8988T (cell line): ENCODE results near the gene RALB.
"Not testable (repeated sequence)": the region's sequence is repeated elsewhere in the genome, so short reads cannot be mapped to it uniquely, and the experiment has no call there.

Source experiments
- DNase-seq: peaks from one replicate; pipeline ENCODE4 v3.0.0; 2011

Gene RALB

GRCh38 chr2:120243875-120244553 is 8.6 kb upstream of the RALB start:
- no peak for DNase-seq

GRCh38 chr2:120244656-120245519 is 7.8 kb upstream of the RALB start:
- no peak for DNase-seq

DNA sequence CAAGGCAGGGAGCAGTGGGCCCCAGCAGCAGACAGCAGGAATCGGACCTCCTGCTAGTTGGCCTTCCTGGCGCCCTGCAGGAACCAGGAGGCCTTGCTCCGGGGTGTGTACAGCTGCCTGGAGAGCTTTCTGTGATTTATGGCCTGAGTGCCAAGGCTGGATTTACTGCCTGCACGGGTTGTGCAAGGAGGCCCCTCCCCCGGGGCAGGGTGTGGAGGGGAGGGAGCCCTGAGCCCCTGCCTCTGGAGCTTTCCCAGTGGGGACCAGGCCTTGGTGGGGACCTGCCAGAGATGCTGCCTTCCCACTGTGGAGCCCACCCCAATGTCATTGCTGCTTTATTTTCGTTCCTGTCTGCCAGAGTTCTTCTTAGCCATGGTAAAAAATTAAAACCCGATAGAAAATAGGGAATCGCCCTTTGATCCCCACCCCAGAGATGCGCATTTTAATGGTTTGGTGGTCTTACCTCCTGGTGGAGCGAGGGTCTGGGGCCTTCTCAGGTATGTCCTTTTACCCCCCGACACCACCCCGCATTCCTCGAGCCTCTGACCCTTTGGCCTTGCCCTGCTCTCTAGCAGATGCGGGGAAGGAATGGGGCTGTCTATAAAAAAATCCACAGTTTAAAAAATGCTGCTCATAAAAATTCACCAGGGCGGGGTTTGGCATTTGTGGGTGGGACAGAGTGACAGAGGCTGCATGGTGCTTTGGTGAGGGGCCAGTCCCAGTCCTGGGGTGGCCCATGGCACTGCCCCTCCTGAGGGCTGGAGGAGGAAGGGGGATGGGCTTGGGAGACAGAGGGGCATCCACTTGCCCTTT is 6.9 kb upstream of the RALB start:
- no peak for DNase-seq

DNA sequence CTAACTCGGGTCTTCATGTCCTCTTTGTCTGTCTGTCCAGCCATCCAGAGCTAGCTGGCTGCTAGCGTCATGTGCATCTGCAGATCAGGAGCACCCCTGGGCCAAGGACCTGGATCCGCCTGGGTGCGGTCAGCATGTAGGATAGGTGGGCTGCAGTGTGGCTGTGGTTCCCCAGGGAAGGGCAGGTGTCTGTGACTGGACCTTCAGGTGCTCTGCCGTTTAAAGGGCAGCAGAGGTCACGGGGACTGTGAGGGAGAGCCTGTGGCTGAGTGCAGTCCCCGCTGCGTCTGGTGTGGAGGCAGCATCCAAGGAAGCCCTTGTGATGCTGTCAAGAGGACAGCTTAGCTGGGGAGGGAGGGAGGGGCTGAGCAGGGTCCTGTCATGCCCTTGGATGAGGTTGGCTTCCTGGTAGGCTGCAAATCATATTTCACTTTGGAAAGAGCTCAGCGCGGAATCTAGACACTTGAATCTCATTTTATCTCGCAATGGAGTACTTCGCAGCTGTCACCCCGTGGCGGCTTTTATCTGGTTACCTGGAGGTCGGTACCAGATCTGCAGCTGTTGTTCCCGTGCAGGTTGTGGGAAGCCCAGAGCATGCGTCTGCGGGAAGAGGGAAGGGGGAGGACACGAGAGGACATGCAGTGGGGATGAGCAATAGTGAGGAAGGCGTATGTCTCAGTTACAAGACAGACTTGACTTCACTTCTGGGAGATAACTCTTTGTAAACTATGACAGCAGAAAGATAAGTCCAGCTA is 5.9 kb upstream of the RALB start:
- no peak for DNase-seq

- no peak for DNase-seq
These were observed 4.8 kb upstream of the RALB start for GRCh38 chr2:120247851-120248250.

DNA sequence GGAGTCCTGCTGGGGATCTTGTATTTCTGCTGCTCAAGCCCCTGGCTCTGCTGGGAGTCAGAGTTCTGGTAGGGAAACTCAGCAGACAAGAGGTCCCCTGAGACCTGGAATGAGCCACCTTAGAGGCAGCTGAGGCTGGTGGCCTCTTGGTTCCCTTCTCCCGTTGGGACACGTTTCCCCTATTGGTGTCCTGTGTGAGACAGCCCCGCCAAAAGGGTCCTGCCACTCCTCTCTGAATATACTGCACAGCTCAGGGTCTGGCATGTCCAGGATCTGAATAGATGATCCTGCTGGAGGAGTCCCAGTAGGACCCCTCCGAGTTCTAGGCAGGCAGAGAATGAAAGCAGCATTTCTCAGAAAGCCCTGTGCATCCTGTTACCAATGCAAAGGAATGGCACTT is 2.0 kb upstream of the RALB start:
- no peak for DNase-seq

- no peak for DNase-seq
These were observed 1.6 kb upstream of the RALB start for GRCh38 chr2:120251078-120251477.

DNA sequence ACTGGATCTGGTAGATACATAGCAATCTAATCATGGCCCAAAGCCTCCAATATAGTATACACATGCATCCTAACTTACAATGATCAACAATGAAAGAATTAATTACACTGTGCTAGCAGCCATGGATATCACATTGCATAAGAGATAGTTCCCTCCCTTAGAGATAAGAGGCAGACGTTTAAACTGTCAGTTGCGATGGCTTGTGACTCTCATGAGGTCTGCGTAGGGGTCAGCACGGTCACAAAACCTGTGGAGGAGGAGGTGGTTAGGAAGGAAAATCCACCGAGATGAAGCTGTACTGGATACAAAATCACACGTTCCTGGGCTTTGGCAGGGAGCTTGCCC is 800 bp upstream of the RALB start:
- no peak for DNase-seq

DNA sequence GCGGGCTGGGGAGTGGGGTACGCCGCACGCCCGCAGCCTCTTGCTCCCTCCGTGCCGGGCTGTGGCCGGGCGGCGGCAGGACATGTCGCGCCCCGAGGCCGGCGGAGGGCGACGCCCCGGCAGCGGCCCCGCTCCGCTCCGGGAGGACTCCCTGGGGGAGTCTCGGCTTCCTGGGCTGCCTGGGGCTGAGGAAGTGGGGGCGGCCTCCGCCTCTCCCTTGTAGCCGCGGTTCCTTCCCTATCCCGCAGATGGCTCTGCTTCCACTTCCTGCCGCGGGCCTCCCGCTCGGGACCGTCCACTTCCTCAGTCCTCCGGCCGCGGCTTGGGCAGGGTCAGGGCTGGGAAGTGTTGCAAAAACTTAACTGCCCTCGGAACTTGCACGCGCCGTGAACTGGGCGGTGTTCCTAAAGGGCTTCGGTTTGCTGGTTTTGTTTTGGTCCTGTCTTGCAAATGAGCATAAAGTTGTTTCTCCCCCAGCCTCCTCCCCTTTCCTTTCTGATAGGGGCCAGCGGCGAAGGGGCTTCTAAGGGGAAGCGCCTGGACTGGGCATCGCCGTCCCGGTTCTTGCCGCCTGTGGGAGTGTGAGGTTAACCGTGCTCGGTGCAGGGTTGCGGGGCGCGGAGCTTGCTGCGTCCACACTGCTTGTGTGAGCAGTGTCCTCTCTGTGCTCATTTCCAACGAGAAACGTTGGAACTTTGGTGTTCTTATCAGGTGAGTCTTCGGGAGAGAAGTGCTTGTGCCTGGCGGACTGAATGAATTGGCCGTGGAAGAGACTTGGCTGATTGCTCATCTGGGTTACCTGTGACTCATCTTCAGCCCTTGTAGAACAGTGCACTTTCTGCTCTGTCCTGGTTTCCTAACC is 600 bp downstream of the RALB start:
- peak; percentile 80 for DNase-seq

- no peak for DNase-seq
These were observed 1.5 kb downstream of the RALB start for GRCh38 chr2:120254178-120254577.

GRCh38 chr2:120255071-120255470 is 2.4 kb downstream of the RALB start:
- DNase-seq, result no peak

- no peak for DNase-seq
These were observed 3.5 kb downstream of the RALB start for GRCh38 chr2:120255986-120256650.

GRCh38 chr2:120256651-120257000 is 4.0 kb downstream of the RALB start:
- no peak for DNase-seq

GRCh38 chr2:120257522-120257921 is 4.9 kb downstream of the RALB start:
- no peak for DNase-seq

GRCh38 chr2:120258196-120258595 is 5.5 kb downstream of the RALB start:
- DNase-seq, result no peak

GRCh38 chr2:120259939-120260338 is 7.3 kb downstream of the RALB start:
- DNase-seq, result not testable (repeated sequence)

GRCh38 chr2:120260736-120261135 is 8.1 kb downstream of the RALB start:
- DNase-seq, result no peak

DNA sequence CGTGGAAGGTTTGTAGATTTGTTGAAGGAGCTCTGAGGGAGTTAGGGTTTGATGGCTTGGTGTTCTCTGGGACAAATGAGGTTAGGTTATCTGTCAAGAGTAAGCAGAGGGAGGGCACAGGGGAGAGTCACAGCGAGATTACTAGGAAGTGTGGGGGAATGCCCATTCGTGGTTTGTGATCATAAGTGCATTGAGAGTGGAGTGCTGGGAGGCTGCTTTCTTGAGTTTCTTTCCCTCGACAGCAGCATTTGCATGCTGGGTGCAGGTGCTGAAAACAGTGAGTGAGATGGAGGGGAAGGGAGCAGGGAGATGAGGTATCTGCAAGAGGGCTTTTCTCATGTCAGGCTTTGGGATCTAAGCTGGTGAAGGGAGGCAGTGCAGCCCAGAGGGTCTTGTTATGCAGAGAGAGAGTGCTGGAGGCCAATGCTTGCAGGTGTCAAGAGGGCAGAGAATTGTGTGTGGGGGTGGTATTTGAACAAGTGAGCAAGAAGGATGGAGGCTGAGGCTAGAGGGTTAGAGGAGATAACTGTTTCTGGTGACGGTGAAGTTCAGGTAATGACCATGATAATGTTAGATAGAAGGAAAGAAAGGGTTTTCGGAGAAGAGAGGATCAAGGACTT is 8.8 kb downstream of the RALB start:
- DNase-seq, result no peak

GRCh38 chr2:120262150-120262549 is 9.5 kb downstream of the RALB start:
- no peak for DNase-seq

DNA sequence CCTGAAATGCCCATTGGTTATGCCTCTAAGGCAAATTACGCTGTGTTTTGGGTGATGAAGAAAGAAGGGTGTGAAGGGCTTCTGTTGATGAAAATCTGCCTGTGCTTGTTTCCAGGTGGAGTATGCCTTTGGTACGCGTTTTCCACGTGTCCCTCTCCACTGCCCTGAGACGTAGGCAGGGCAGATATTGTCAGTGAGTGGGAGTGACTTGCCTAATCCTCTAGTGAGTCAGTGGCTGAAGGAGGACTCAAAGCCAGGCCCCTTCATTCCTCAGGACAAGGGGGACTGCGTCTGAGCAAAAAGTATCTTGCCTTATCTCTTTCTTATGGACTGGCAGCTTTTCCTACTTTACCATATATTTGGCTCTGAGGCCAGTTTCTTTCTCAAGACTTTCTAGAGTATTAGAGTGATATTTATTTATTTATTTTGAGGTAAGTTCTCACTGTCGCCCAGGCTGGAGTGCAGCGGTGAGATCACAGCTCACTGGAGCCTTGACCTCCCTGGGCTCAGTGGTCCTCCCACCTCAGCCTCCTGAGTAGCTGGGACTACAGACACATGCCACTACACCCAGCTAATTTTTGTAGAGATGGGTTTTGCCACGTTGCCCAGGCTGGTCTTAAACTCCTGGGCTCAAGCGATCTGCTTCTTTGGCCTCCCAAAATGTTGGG is 10.2 kb downstream of the RALB start:
- no peak for DNase-seq
